HepG2 (cell line): ENCODE data around the gene PGC. TPM values are rescaled to one million over a fixed set of nuclear protein-coding genes. Genes with fewer than 3 reads are reported as not detected.

ENCODE experiments used
- CREM ChIP-seq, 2 experiments: sonication (generic) in 1 of 2; formaldehyde crosslinking in 1 of 2; IDR thresholded peaks; 2 replicates each; pipeline versions ENCODE4 v1.4.0 to v1.6.1; 2016 to 2020; ENCODE audit warnings: antibody characterized with exemption in 1 of 2, mild to moderate bottlenecking in 1 of 2, missing genetic modification reagents in 1 of 2
- FOXC1 ChIP-seq: sonication (generic); formaldehyde crosslinking; IDR thresholded peaks from 2 replicates; pipeline ENCODE4 v1.8.0; 2022; ENCODE audit warnings: mild to moderate bottlenecking, missing genetic modification reagents, borderline replicate concordance
- GFI1 ChIP-seq: sonication (generic); formaldehyde crosslinking; IDR thresholded peaks from 2 replicates; pipeline ENCODE4 v1.5.0; 2020; ENCODE audit warnings: missing genetic modification reagents, mild to moderate bottlenecking, borderline replicate concordance
- HOXD1 ChIP-seq: sonication (generic); formaldehyde crosslinking; IDR thresholded peaks from 2 replicates; pipeline ENCODE4 v1.5.0; 2020; ENCODE audit warnings: missing genetic modification reagents
- IRF2 ChIP-seq: IDR thresholded peaks from 2 replicates; pipeline ENCODE4 v1.6.1; 2018; ENCODE audit warnings: missing genetic modification reagents, missing compliant biosample characterization
- MTF1 ChIP-seq: sonication (generic); formaldehyde crosslinking; IDR thresholded peaks from 2 replicates; pipeline ENCODE4 v1.5.0; 2020; ENCODE audit warnings: missing genetic modification reagents
- PPARG ChIP-seq: conservative IDR thresholded peaks from 2 replicates; pipeline ENCODE4 v1.6.1; 2016; ENCODE audit warnings: missing biosample characterization, missing genetic modification reagents
- RBAK ChIP-seq: sonication (generic); formaldehyde crosslinking; IDR thresholded peaks from 2 replicates; pipeline ENCODE4 v1.5.1; 2020; ENCODE audit warnings: mild to moderate bottlenecking, missing genetic modification reagents
- REST ChIP-seq, 2 experiments: IDR thresholded peaks; 2 replicates each; pipeline ENCODE4 v1.6.1; 2011 to 2012; ENCODE audit warnings: low read length in 2 of 2, borderline replicate concordance in 1 of 2, low read depth in 1 of 2, mild to moderate bottlenecking in 1 of 2, moderate library complexity in 1 of 2
- ZBTB10 ChIP-seq: sonication (generic); formaldehyde crosslinking; IDR thresholded peaks from 2 replicates; pipeline ENCODE4 v1.4.0; 2020; ENCODE audit warnings: missing genetic modification reagents, borderline replicate concordance
- ZBTB26 ChIP-seq: IDR thresholded peaks from 2 replicates; pipeline ENCODE4 v1.6.1; 2016; ENCODE audit warnings: missing compliant biosample characterization, missing genetic modification reagents, borderline replicate concordance
- ZBTB38 ChIP-seq: sonication (generic); formaldehyde crosslinking; IDR thresholded peaks from 2 replicates; pipeline ENCODE4 v1.5.1; 2020; ENCODE audit warnings: mild to moderate bottlenecking, missing genetic modification reagents
- ZFAT ChIP-seq: sonication (generic); formaldehyde crosslinking; conservative IDR thresholded peaks from 2 replicates; pipeline ENCODE4 v1.8.1; 2023; ENCODE audit warnings: missing genetic modification reagents, inconsistent platforms
- ZFP91 ChIP-seq: sonication (generic); formaldehyde crosslinking; IDR thresholded peaks from 2 replicates; pipeline ENCODE4 v1.9.0; 2022; ENCODE audit warnings: missing genetic modification reagents, mild to moderate bottlenecking, borderline replicate concordance
- ZIK1 ChIP-seq: sonication (generic); formaldehyde crosslinking; IDR thresholded peaks from 2 replicates; pipeline ENCODE4 v1.5.0; 2020; ENCODE audit warnings: mild to moderate bottlenecking, low read depth, missing genetic modification reagents, borderline replicate concordance
- ZKSCAN5 ChIP-seq: sonication (generic); formaldehyde crosslinking; IDR thresholded peaks from 2 replicates; pipeline ENCODE4 v1.5.1; 2020; ENCODE audit warnings: mild to moderate bottlenecking, missing genetic modification reagents
- ZNF224 ChIP-seq: sonication (generic); formaldehyde crosslinking; IDR thresholded peaks from 2 replicates; pipeline ENCODE4 v1.5.0; 2020; ENCODE audit warnings: mild to moderate bottlenecking, missing genetic modification reagents
- ZNF263 ChIP-seq: sonication (generic); formaldehyde crosslinking; IDR thresholded peaks from 2 replicates; pipeline ENCODE4 v1.4.0; 2020; ENCODE audit warnings: missing genetic modification reagents
- ZNF792 ChIP-seq: IDR thresholded peaks from 2 replicates; pipeline ENCODE4 v1.6.1; 2016
- polyA plus RNA-seq, 8 experiments: library from polyadenylated mRNA; depleted of rRNA in 3 of 8; stranded (reverse) in 7 of 8; unstranded in 1 of 8; fragments of >200 nt; fragmentation: Illumina TruSeq in 4 of 8; extraction: Trizol in 4 of 8; gene quantifications; 2 replicates each; pipeline versions ENCODE4 v1.2.1 to v1.2.3, GENCODE V29; 2011 to 2016; ENCODE audit warnings: low read depth in 4 of 8, missing spikeins in 1 of 8, mixed read lengths in 1 of 8; ENCODE audit not compliant: insufficient read depth in 1 of 8
- total RNA-seq, 5 experiments: library from RNA; depleted of rRNA; stranded (reverse); fragments of >200 nt; fragmentation: Illumina TruSeq; extraction: Trizol; gene quantifications; 2 replicates each; pipeline ENCODE4 v1.2.3, GENCODE V29; 2016; ENCODE audit warnings: low read depth in 1 of 5

PGC gene
- total and polyA plus RNA-seq, 2 of the 13 experiments (the other 11 are each of a cell fraction or from before 2014, with no cell fraction given): 426 to 502 TPM

GRCh38 chr6:41768545-41769308 is 21.5 kb upstream of the PGC start (continued):
- peak; percentile 84; the same call in 1 of the 2 replicates for TF ChIP-seq ZBTB10 (CRISPR knock-in tag)
- peak; percentile 37 for TF ChIP-seq ZNF263 (CRISPR knock-in tag)
- TF ChIP-seq ZNF792 (CRISPR knock-in tag): peak; percentile 42; the same call in 1 of the 2 replicates
- TF ChIP-seq ZFP91 (CRISPR knock-in tag): peak; percentile 24; the same call in 1 of the 2 replicates
- TF ChIP-seq IRF2: peak; percentile 18; the same call in 1 of the 2 replicates
- TF ChIP-seq CREM (IDR thresholded peaks at IDR 0.05): 0 out of 2 replicates have a peak, but pooled peaks have one; percentile 40
- no peak for TF ChIP-seq CREM (CRISPR knock-in tag; IDR thresholded peaks at IDR 0.05)
- TF ChIP-seq PPARG (CRISPR knock-in tag): 0 out of 2 replicates have a peak, but pooled peaks have one; percentile 28
- TF ChIP-seq MTF1: no peak
- TF ChIP-seq ZFAT (CRISPR knock-in tag): no peak
- TF ChIP-seq ZBTB26: no peak
- TF ChIP-seq ZIK1 (CRISPR knock-in tag): 0 out of 2 replicates have a peak, but pooled peaks have one; percentile 40
- no peak for TF ChIP-seq ZKSCAN5 (CRISPR knock-in tag)
- TF ChIP-seq FOXC1 (CRISPR knock-in tag): peak; percentile 13; the same call in 1 of the 2 replicates
- peak; percentile 42; the same call in 1 of the 2 replicates for TF ChIP-seq HOXD1
- 0 out of 4 replicates have a peak, but pooled peaks of 1 of the 2 experiments have one; percentile 29 for TF ChIP-seq REST (IDR thresholded peaks at IDR 0.05; ENCODE audit: borderline replicate concordance in 1 of 2, low read depth in 1 of 2, low read length in 2 of 2)
- TF ChIP-seq ZNF224 (CRISPR knock-in tag): no peak
- TF ChIP-seq GFI1 (CRISPR knock-in tag): 0 out of 2 replicates have a peak, but pooled peaks have one; percentile 50
- peak; percentile 87 for TF ChIP-seq ZBTB38 (CRISPR knock-in tag)
- no peak for TF ChIP-seq RBAK
